DMS53 treated with DMSO at 0.1 percent for 48 hours (cell line): ENCODE measurements around the gene OXCT2.

ENCODE experiments used
- DNase-seq: peaks from one replicate; lab custom pipeline; 2025; ENCODE audit not compliant: unreplicated experiment; lab: John Stamatoyannopoulos, UW

OXCT2 gene

GRCh38 chr1:39737546-39738169 lies 33.5 kb downstream of the OXCT2 start:
- DNase-seq, result no peak

- no peak for DNase-seq
Measured at GRCh38 chr1:39735731-39736130, 35.4 kb downstream of the OXCT2 start.

- no peak for DNase-seq
Measured at GRCh38 chr1:39733161-39733560, 38.0 kb downstream of the OXCT2 start.

GRCh38 chr1:39732730-39733129 lies 38.4 kb downstream of the OXCT2 start:
- no peak for DNase-seq

- DNase-seq, result no peak
Measured at GRCh38 chr1:39729842-39730241, 41.3 kb downstream of the OXCT2 start.

GRCh38 chr1:39729030-39729429 lies 42.1 kb downstream of the OXCT2 start:
- no peak for DNase-seq

- peak; percentile 20 for DNase-seq
Measured at GRCh38 chr1:39727932-39728317, 43.2 kb downstream of the OXCT2 start.

GRCh38 chr1:39727221-39727931 lies 43.8 kb downstream of the OXCT2 start:
- no peak for DNase-seq

- DNase-seq, result no peak
Measured at GRCh38 chr1:39726600-39726999, 44.5 kb downstream of the OXCT2 start.

GRCh38 chr1:39722495-39722894 lies 48.7 kb downstream of the OXCT2 start:
- DNase-seq, result peak; percentile 48

- DNase-seq, result no peak
Measured at GRCh38 chr1:39721664-39722063, 49.5 kb downstream of the OXCT2 start.

- peak; percentile 75 for DNase-seq
Measured at GRCh38 chr1:39720094-39720999, 50.8 kb downstream of the OXCT2 start.
